SU-DHL-6 (cell line): Measurements from ENCODE around the gene PIK3C2G.

Experiments
- H2AFZ ChIP-seq: fragments of 200-600 bp; sonication (generic); 2 replicates; pipeline ENCODE4 v1.6.1; 2014; ENCODE audit warnings: low read depth, mild to moderate bottlenecking, moderate library complexity, mixed read lengths, antibody characterized with exemption, low read length; ENCODE audit not compliant: severe bottlenecking
- H3F3A ChIP-seq: fragments of 200-600 bp; shearing (Covaris generic); 2 replicates; pipeline ENCODE4 v1.6.0; 2016; ENCODE audit warnings: antibody characterized with exemption, mild to moderate bottlenecking; ENCODE audit not compliant: insufficient read depth
- H3K27ac ChIP-seq: fragments of 200-600 bp; sonication (generic); 2 replicates; pipeline ENCODE4 v1.5.1; 2016; ENCODE audit warnings: low read depth, mild to moderate bottlenecking, low read length, moderate library complexity, mixed read lengths
- H3K27me3 ChIP-seq: fragments of 200-600 bp; sonication (generic), shearing (Covaris generic); 2 replicates; pipeline ENCODE4 v1.6.0; 2014; ENCODE audit warnings: mild to moderate bottlenecking, low read length
- H3K36me3 ChIP-seq: fragments of 200-600 bp; sonication (generic); 2 replicates; pipeline ENCODE4 v1.6.1; 2014; ENCODE audit warnings: mild to moderate bottlenecking, low read length, mixed read lengths
- H3K4me2 ChIP-seq: fragments of 300-600, 200-600 bp; shearing (Covaris generic), sonication (generic); 2 replicates; pipeline ENCODE4 v1.6.0; 2014; ENCODE audit warnings: low read length, low read depth, mild to moderate bottlenecking; ENCODE audit not compliant: poor library complexity, severe bottlenecking
- H3K4me3 ChIP-seq: fragments of 200-600 bp; sonication (generic); 2 replicates; pipeline ENCODE4 v1.5.1; 2014; ENCODE audit warnings: antibody characterized with exemption, low read length, mild to moderate bottlenecking, mixed read lengths; ENCODE audit not compliant: insufficient read depth, poor library complexity, severe bottlenecking
- H3K79me2 ChIP-seq: fragments of 200-600 bp; sonication (generic); 2 replicates; pipeline ENCODE4 v1.6.1; 2014; ENCODE audit warnings: mild to moderate bottlenecking, low read length, moderate library complexity; ENCODE audit not compliant: insufficient read depth
- H3K9ac ChIP-seq: fragments of 200-600 bp; sonication (generic); 2 replicates; pipeline ENCODE4 v1.7.0; 2014; ENCODE audit warnings: mild to moderate bottlenecking, low read length
- H3K9me2 ChIP-seq: fragments of 200-600 bp; sonication (generic); replicated peaks from 2 replicates; pipeline ENCODE4 v1.6.1; 2014; ENCODE audit warnings: low read length; ENCODE audit not compliant: insufficient read depth
- H3K9me3 ChIP-seq: fragments of 200-600 bp; sonication (generic); 2 replicates; pipeline ENCODE4 v1.6.1; 2014; ENCODE audit warnings: low read length, mixed read lengths; ENCODE audit not compliant: insufficient read depth
- H4K20me1 ChIP-seq: fragments of 200-600 bp; sonication (generic); 2 replicates; pipeline ENCODE4 v1.6.1; 2014; ENCODE audit warnings: low read depth, mild to moderate bottlenecking, antibody characterized with exemption, low read length, moderate library complexity, mixed read lengths
- EZH2phosphoT487 ChIP-seq: fragments of 200-600 bp; sonication (generic), shearing (Covaris generic); conservative IDR thresholded peaks from 2 replicates; pipeline ENCODE4 v1.6.1; 2018; ENCODE audit warnings: mild to moderate bottlenecking, antibody characterized with exemption, low read length, moderate library complexity, mixed read lengths
- TF ChIP-seq, protein P1 (sequence below): fragments of 200-600 bp; sonication (generic); IDR thresholded peaks from one replicate; pipeline ENCODE4 v1.5.1; 2017; ENCODE audit warnings: antibody characterized with exemption, mild to moderate bottlenecking, low read length, moderate library complexity; ENCODE audit not compliant: insufficient read depth, poor library complexity, severe bottlenecking

The PIK3C2G gene

DNA sequence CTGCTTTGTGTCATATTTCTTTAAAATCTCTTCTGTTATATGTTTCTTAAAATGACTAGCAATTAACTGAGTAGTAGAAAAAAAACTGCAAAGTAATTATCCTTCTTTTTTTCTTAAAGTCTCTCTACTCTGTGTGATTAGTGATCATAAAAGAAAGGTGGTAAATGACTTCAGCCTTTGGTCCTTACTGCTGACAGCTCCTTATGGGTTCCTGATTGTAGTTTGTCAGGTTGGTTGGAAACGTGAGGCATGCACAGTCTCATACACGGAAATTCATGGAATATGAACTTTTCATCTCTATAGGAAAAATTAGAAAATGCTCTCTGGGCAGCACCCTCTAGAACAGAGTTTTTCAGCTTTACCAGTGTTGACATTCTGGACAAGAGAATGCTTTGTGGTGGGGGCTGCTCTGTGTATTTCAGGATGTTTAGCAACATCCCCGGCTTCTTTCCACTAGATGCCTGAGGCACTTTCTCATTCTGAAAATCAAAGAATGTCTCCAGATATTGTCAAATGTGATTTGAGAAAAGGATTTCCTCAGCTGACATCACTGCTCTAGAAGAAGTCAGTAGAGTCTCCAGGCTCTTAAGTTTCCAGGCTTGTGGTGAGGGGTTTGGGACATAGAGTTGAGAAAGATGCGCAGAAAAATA, 121.0 kb downstream of the PIK3C2G start:
- Histone ChIP-seq H3K27ac (no peak overlapping the region), H3K4me2 (no peak overlapping the region), H2AFZ (no peak overlapping the region), H3K9me2 (no peaks in the 10 kb centered on the region), H4K20me1 (no peaks in the 10 kb centered on the region), H3K9me3 (no peaks in the 10 kb centered on the region), H3K27me3 (no peaks in the 10 kb centered on the region), H3K79me2 (no peaks in the 10 kb centered on the region), H3K4me3 (no peak overlapping the region), H3K9ac (no peak overlapping the region), H3F3A (no peaks in the 10 kb centered on the region), H3K36me3 (no peaks in the 10 kb centered on the region)
- TF ChIP-seq, protein P1, sequence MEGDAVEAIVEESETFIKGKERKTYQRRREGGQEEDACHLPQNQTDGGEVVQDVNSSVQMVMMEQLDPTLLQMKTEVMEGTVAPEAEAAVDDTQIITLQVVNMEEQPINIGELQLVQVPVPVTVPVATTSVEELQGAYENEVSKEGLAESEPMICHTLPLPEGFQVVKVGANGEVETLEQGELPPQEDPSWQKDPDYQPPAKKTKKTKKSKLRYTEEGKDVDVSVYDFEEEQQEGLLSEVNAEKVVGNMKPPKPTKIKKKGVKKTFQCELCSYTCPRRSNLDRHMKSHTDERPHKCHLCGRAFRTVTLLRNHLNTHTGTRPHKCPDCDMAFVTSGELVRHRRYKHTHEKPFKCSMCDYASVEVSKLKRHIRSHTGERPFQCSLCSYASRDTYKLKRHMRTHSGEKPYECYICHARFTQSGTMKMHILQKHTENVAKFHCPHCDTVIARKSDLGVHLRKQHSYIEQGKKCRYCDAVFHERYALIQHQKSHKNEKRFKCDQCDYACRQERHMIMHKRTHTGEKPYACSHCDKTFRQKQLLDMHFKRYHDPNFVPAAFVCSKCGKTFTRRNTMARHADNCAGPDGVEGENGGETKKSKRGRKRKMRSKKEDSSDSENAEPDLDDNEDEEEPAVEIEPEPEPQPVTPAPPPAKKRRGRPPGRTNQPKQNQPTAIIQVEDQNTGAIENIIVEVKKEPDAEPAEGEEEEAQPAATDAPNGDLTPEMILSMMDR, result no peak
- no peak for TF ChIP-seq EZH2phosphoT487

DNA sequence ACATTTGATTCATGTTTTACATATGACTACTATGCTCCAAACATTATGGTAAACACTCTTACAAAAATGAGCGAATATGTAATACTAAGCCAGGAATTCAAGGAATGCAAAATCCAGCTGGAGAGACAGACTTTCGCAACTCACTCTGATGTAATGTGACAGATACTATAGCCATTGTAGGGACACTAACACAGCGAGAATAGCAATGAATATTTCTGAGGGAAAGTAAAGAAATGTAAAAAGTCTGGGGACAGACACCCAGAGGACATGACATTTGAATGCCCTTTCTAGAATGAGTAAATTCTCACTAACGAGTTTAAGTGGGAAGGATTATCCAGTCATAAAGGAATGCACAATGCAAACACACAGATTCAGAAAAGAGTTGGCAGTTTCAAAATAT, 121.9 kb downstream of the PIK3C2G start:
- Histone ChIP-seq H3K79me2 (no peaks in the 10 kb centered on the region), H3F3A (no peaks in the 10 kb centered on the region), H3K4me3 (no peak overlapping the region), H3K9me2 (no peaks in the 10 kb centered on the region), H3K27ac (no peak overlapping the region), H3K36me3 (no peaks in the 10 kb centered on the region), H3K4me2 (no peak overlapping the region), H3K9ac (no peak overlapping the region), H3K27me3 (no peaks in the 10 kb centered on the region), H4K20me1 (no peaks in the 10 kb centered on the region), H2AFZ (no peak overlapping the region), H3K9me3 (no peaks in the 10 kb centered on the region)
- TF ChIP-seq, protein P1, result no peak
- no peak for TF ChIP-seq EZH2phosphoT487

DNA sequence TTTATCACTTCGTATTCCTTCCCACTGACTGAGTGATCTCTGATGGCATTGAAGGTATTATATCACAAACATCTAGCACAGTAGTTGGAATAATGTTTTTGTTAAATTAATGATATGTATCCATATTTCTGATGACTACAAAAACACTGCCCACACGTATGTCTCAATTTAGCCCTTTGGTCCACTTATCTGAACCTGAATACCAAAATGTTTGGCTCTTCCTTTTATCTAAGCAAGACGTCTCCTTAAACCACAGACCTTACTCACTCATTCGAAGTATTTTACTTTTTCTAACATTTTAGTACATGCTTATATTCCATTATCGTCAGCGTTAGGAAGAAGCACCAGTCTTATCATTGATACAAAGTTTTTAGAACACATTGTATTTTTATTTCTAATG, 126.4 kb downstream of the PIK3C2G start:
- H3K27ac ChIP-seq, result no peak overlapping the region
- no peaks in the 10 kb centered on the region for H3K9me3 ChIP-seq
- H3K9me2 ChIP-seq, result no peaks in the 10 kb centered on the region
- no peak overlapping the region for H2AFZ ChIP-seq
- H3K4me2 ChIP-seq, result no peak overlapping the region
- H4K20me1 ChIP-seq, result no peaks in the 10 kb centered on the region
- no peaks in the 10 kb centered on the region for H3F3A ChIP-seq
- TF ChIP-seq EZH2phosphoT487, result no peak
- TF ChIP-seq, protein P1, result no peak
- H3K9ac ChIP-seq, result no peak overlapping the region
- no peaks in the 10 kb centered on the region for H3K79me2 ChIP-seq
- H3K27me3 ChIP-seq, result no peaks in the 10 kb centered on the region
- no peak overlapping the region for H3K4me3 ChIP-seq
- H3K36me3 ChIP-seq, result no peaks in the 10 kb centered on the region
